GM12891 (cell line): ENCODE data around the gene MTHFS.
"Not testable (repeated sequence)": the region's sequence is repeated elsewhere in the genome, so short reads cannot be mapped to it uniquely, and the experiment has no call there.

Experiments used
- DNase-seq: peaks from one replicate; pipeline ENCODE4 v3.0.0; 2011; ENCODE audit warnings: low spot score; ENCODE audit not compliant: insufficient read length
- FAIRE-seq: peaks from 2 replicates; lab custom pipeline; 2011; peaks lifted over from hg19 to GRCh38; lab: Jason Lieb, UNC
- PAX5 ChIP-seq: IDR thresholded peaks from 2 replicates; pipeline ENCODE4 v1.6.1; 2011; ENCODE audit warnings: low read length, moderate library complexity, mild to moderate bottlenecking; ENCODE audit not compliant: insufficient read depth, severe bottlenecking
- POLR2A ChIP-seq: IDR thresholded peaks from 2 replicates; pipeline ENCODE4 v1.6.1; 2011; ENCODE audit warnings: low read depth, low read length, control low read depth
- POLR2AphosphoS5 ChIP-seq: IDR thresholded peaks from 2 replicates; pipeline ENCODE4 v1.6.1; 2011; ENCODE audit warnings: low read depth, low read length, control low read depth
- POU2F2 ChIP-seq: IDR thresholded peaks from 2 replicates; pipeline ENCODE4 v1.6.1; 2011; ENCODE audit warnings: low read depth, mild to moderate bottlenecking, control low read depth, low read length, moderate library complexity
- SPI1 ChIP-seq: IDR thresholded peaks from 2 replicates; pipeline ENCODE4 v1.6.1; 2011; ENCODE audit warnings: low read depth, low read length, control low read depth
- TAF1 ChIP-seq: IDR thresholded peaks from 2 replicates; pipeline ENCODE4 v1.6.1; 2011; ENCODE audit warnings: low read depth, low read length, control low read depth

Gene MTHFS

DNA sequence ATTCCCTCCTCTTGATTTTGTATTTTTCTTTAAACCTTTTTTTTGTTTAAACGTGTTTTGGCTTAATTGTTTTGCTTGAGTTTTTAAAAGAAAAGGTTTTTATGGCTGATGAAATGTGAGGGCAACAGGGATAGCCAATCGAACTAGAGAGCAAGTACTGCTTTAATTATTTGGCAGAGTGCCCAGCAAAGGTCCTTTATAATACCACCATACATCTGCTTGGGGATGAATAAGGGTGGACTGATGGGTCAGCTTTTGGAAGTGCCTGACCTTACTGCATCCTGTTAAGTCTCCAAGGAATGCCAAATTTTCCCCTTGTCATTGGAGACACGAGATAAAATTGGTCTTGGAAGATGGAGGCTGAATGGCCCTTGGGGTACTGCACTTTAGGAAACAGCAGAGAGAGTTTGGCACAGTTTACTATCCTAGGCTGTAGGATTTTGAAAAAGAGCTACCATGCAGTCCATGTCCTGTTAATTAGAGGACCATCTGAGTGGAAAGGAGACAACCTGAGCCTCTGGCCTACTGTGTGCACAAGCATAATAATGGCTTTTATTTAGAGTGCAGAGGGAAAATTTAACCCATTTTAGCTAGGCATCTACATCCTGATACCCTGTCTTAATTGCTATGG lies 19.8 kb upstream of the MTHFS start:
- FAIRE-seq (no peak), DNase-seq (no peak)

DNA sequence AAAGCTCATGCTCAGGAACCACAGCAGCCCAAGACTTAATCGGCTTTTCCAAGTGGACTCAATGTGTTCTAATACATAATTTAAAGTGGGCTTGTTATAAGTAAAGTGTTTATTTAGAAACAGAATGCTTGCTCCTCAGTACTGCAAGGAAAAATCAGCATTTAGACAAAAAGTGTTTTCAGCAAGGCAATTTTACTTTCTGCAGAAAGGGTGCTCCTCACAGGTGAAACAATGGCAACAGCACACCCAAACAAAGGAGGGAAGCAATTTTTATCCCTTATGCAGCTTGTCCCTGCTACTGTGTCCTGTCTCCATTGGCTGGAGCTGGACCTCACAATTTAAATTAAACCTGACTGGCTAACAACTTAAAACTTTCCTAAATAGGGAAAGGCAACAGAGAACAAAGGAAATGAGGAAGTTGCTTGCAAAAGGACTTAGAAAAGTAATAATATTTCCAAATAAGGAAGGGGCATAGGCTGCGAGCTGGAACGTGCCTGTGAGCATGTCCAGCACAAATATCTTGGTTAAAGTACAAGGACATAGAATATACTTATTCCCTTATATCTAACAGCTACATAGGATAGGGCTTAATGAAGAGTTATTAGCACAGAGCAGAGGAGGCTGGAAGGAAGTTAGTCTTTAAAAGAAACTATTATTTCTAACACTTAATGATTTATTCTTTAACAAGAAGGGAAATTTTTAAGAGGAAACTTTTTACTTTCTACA lies 19.1 kb upstream of the MTHFS start:
- DNase-seq, FAIRE-seq: not testable (repeated sequence)

More for the DNA sequence above, 19.8 kb upstream of the MTHFS start:
- no peak for TF ChIP-seq POLR2AphosphoS5
- no peak for TF ChIP-seq TAF1
- TF ChIP-seq PAX5: no peak
- TF ChIP-seq POLR2A: no peak
- TF ChIP-seq SPI1: no peak
- TF ChIP-seq POU2F2: no peak

DNA sequence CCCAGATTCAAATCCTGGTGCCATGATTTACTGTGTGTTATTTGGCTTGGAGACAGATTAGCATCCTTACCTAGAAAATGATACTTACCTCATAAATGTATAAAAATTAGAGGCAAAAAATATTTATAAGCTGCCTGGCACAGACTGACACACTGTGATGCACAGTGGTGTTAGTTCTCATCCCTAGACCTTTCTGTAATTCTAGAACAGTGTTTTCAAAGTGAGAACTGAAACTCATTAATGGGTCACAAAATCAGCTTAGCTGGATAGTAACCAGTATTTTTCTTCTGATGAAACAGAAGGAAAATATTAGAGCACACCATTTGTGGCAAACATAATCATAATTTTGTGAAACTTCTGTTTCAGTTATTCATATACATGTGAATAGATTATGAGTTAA lies 17.9 kb upstream of the MTHFS start:
- DNase-seq: no peak
- TF ChIP-seq SPI1 (no peak), POLR2A (no peak), TAF1 (no peak), POU2F2 (no peak), PAX5 (no peak), POLR2AphosphoS5 (no peak)
- FAIRE-seq: no peak

DNA sequence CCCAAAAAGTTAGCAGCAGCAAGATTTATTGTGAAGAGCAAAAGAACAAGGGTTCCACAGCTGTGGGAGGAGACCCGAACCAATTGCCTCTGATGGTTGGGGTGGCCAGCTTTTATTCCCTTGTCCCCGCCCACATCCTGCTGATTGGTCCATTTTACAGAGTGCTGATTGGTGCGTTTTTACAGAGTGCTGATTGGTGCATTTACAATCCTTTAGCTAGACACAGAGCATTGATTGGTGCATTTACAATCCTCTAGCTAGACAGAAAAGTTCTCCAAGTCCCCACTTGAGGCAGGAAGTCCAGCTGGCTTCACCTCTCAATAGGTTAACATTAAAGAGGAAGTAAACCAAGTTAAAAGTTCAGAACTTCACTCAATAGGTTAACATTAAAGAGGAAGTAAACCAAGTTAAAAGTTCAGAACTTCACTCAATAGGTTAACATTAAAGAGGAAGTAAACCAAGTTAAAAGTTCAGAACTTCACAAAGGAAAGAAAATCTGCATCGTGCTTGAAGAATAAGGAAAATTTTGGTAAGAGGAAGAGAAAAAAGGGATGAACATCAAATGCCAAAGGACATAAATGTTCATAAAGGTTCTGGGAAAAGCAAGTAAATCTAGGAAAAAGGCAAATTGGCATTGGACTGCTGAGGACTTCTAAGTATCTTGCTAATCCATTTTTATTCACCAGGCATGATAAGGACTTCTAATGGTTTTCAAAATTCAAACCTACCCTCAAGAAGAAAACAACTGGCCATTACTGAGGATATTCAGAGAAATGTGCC lies 12.9 kb upstream of the MTHFS start:
- peak; percentile 23 for FAIRE-seq
- DNase-seq: not testable (repeated sequence)

DNA sequence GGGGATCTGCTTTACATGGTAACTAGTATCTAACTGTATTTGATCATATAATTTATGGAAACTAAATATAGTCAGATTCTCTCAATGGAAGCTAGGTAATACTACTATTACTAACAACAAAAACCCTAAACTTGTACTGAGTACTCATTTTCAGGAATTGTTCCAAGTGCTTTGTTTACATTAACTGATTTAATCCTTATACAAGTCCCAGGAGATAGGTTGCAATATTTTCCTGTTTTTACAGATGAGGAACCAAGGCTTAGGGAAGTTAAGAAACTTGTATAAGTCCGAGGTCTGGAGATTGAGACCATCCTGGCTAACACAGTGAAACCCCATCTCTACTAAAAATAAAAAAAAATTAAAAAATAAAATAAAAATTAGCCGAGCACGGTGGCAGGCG lies 7.5 kb upstream of the MTHFS start:
- FAIRE-seq: no peak
- DNase-seq: no peak
- TF ChIP-seq TAF1 (no peak), PAX5 (no peak), POLR2A (no peak), POLR2AphosphoS5 (no peak), SPI1 (no peak), POU2F2 (no peak)

DNA sequence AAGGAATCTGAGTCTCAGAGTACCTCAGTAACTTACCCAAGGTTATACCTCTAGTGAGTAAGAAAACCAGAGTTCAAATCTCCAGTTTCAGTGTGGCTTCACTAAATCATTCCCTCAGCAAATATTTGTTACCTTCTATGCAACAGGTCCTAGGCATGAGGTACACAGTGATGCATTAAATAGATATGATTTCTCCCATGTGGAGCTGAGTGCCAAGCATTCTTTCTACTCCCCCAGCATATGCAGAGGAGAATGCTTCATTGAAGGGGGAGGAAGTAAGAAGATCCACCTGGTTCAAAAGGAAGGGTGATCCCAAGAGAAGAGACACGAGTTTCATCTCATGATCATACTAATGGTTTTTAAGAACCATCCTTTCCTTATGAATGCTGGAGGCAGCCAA lies 6.8 kb upstream of the MTHFS start:
- TF ChIP-seq PAX5 (no peak), POLR2AphosphoS5 (no peak), POU2F2 (no peak), POLR2A (no peak), TAF1 (no peak), SPI1 (no peak)
- DNase-seq (no peak), FAIRE-seq (peak; percentile 69)

DNA sequence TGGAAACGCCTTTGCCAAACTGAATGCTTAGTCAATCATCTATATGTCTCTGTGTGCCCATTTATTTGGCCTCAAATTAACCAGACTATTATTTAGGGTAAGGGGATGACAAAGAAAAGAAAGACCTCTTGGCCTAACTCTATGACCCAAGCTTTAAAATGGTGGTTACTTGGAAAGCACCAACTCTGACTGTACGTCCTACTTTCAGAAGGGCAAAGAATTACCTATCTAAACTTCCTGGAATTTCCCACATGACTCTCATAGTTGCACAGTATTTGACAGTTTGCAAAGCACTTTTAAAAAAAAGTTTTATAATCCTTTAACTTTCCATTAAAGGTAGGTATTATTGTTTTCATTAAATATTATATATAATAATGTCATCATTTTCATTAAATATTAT lies 6.3 kb upstream of the MTHFS start:
- TF ChIP-seq POLR2AphosphoS5 (no peak), PAX5 (no peak), TAF1 (no peak)
- FAIRE-seq (no peak), DNase-seq (no peak)

DNA sequence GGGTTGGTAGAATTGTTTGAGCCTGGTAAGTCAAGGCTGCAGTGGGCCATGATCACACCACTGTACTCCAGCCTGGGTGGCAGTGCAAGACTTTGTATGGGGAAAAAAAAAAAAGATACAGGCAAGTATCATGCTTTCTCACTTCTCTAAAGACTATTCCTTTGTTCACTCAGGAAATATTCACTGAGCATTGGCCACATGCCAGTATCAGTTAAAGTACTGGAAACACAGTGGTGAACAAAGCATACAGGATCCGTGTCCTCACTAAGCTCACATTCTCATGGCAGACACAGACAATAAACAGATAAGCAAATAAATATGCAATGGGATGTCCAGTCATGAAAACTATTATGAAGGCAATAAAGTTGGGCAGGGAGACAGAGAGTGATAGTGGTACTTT lies 5.1 kb upstream of the MTHFS start:
- DNase-seq: no peak
- TF ChIP-seq POLR2A (no peak), SPI1 (peak; percentile 81)
- FAIRE-seq: peak; percentile 66

DNA sequence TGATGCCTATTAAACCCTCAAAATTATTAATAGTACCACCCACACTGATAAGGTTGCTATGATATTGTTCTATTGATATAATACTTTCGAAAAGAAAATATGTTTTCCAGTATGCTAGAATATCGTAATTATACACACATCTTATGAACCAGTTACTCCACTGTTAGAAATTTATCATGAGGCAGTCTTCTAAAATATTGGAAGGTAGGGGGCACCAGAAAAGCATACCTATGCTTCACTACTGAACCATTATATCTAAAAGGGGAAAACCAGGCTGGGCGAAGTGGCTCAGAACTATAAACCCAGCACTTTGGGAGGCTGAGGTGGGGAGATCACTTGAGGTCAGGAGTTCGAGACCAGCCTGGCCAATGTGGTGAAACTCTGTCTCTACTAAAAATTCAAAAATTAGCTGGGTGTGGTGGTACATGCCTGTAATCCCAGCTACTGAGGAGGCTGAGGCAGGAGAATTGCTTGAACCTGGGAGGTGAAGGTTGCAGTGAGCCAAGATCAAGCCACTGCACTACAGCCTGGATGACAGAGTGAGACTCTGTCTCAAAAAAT lies 4.1 kb upstream of the MTHFS start:
- not testable (repeated sequence) for FAIRE-seq, DNase-seq

DNA sequence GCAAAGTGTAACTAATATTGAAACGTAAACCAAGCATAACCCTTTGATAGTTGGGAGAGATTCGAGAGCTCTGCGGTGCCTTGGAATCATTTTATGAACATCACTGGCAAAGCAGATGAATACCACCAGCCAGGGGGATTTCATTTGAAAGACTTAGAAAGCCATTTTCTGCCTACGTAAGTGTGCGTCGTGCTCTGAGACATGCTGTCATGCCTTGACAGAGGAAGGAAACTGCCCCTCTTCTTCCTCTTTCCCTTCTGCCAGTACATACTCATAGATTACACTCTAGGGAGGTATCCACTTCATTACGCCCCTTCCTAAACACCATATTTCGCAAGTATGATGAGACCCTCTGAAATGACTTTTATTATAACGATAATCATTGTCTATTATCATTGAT lies 3.3 kb upstream of the MTHFS start:
- FAIRE-seq: peak; percentile 67
- TF ChIP-seq POLR2A (no peak), POU2F2 (no peak)

DNA sequence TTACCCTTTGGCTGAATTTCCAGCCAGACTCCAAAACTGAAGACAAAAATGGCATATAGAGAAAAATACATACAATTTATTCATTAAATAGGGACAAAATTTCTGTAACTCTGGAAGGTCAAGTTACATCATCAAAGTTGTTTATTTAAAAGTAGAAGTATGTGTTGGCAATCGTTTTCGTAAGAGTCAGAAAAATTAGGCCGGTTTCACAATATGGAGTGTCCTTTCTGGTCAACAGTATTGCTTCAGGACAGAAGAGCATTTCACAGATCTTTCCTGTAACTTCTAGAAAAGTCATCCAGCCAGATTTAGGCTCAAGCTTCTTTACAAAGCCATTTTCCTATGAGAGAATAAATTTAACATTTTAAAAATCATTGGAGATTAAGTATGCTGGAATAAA lies 2.0 kb upstream of the MTHFS start:
- not testable (repeated sequence) for FAIRE-seq

More for the DNA sequence above, 3.3 kb upstream of the MTHFS start:
- no peak for DNase-seq

More for the DNA sequence above, 2.0 kb upstream of the MTHFS start:
- not testable (repeated sequence) for DNase-seq
